ENCODE data around the gene HSD11B1. TPM values are rescaled to one million over a fixed set of nuclear protein-coding genes. Genes with fewer than 3 reads are reported as not detected.
"Not testable (repeated sequence)": the region's sequence is repeated elsewhere in the genome, so short reads cannot be mapped to it uniquely, and the experiment has no call there.

The HSD11B1 gene
- total and polyA plus RNA-seq, 2 donors, result 1.2 to 12.5 TPM

DNA sequence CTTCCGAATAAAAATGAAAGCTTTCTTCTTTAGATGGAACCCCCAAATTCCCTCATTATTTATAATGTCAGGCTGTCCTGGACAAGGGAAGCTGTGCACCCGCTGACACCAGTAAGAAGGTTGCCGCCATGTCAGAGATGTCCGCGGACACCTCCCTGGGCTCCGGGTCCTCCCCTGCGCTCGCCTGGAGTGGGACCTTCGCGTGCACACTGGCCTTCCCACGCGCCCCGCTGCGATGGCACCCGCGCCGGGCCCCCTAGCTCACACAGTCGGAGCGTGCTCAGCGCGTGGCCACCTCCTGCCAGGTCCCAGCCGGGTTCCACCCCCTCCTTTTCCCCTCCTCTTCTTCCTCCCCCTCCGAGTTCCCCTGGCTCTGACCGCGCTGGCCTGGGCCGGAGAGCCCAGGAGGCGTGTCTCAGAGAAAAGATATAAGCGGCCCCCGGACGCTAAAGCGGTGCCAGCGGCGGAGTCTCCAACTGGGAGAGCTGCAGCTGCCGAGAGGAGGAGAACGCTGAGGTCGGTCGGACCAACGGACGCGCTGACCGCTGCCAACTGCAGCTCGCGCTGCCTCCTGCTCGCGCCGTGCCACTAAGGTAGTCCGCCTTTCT is 29.6 kb upstream of the HSD11B1 start, which contains the start of gene G0S2:
TSS of gene G0S2 (plus strand) at position 456 of the 608 bp plus-strand sequence. CDS start 273 bp downstream, outside the sequence.
- peak within 1 kb of the TSS; percentile 44 for H3K4me3 ChIP-seq (ENCODE audit: low read depth, low read length)
- H3K27ac ChIP-seq (ENCODE audit: low read depth), result no peak within 1 kb of the TSS
- H3K4me1 ChIP-seq (ENCODE audit: insufficient read depth), result peaks cover 2% of the 10 kb centered on the region
- WGBS, result 3% methylated on average over 47 of the region's 47 CpGs
- H3K36me3 ChIP-seq (ENCODE audit: insufficient read depth), result no peaks in the 10 kb centered on the region
- DNase-seq (ENCODE audit: extremely low spot score), result no peak

DNA sequence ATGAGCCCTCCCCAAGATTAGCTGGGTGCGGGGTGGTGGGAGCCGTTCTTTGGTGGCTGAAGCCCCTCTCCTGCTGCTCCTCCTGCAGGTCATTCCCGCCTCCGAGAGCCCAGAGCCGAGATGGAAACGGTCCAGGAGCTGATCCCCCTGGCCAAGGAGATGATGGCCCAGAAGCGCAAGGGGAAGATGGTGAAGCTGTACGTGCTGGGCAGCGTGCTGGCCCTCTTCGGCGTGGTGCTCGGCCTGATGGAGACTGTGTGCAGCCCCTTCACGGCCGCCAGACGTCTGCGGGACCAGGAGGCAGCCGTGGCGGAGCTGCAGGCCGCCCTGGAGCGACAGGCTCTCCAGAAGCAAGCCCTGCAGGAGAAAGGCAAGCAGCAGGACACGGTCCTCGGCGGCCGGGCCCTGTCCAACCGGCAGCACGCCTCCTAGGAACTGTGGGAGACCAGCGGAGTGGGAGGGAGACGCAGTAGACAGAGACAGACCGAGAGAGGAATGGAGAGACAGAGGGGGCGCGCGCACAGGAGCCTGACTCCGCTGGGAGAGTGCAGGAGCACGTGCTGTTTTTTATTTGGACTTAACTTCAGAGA is 29.0 kb upstream of the HSD11B1 start:
- no peak overlapping the region for H3K27ac ChIP-seq (ENCODE audit: low read depth)
- H3K4me3 ChIP-seq (ENCODE audit: low read depth, low read length), result peak overlapping the region; percentile 44
- WGBS, result 3% methylated on average over 34 of the region's 34 CpGs
- no peak for DNase-seq (ENCODE audit: extremely low spot score)
- peaks cover 2% of the 10 kb centered on the region for H3K4me1 ChIP-seq (ENCODE audit: insufficient read depth)
- H3K36me3 ChIP-seq (ENCODE audit: insufficient read depth), result no peaks in the 10 kb centered on the region

DNA sequence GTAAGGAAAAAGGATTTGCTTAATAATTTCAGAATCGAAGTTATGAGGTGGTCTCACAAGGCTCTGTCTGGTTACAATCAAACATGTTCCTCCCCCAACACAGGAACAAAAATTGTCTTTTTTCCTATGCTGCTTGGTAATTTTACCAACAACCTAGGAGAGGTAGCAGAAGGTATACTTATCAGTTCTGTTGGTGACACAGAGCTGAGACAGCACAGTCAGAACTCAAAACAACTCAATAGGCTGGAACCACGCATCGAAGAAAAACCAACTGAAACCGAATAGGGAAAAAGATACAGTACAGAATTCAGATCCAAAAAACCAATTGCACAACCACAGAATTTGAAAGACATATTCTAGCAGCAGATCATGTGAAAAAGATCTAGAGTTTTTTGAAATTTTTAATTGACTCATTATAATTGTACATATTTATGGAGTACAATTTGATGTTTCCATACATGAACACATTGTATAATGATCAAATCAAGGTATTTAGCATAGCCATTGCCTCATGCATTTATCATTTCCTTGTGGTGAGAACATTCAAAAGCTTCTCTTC is 25.6 kb upstream of the HSD11B1 start:
- Histone ChIP-seq H3K4me1 (ENCODE audit: insufficient read depth) (peaks cover 2% of the 10 kb centered on the region), H3K36me3 (ENCODE audit: insufficient read depth) (no peaks in the 10 kb centered on the region), H3K27ac (ENCODE audit: low read depth) (no peak overlapping the region), H3K4me3 (ENCODE audit: low read depth, low read length) (no peak overlapping the region)
- no peak for DNase-seq (ENCODE audit: extremely low spot score)
- WGBS, result 96% methylated on average over 4 of the region's 4 CpGs

DNA sequence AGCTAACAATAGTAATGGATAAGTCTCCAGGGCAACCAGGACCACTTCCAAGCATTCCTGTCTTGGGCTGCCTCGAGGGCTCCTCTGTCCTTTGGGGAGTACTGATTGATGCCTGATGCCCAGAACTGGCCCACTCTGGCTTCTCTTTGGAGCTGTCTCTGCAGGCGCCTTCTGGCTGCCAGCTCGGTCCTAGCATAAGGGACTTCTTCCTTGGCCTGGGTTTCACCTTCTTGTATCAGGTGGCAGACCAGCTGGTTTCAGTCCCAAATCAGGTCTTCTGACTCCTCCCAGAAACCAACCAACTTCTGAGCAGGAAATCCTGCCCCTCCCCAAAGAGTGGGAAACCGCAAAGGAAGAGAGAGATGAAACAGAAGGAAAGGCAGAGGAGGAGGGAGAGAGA is 18.8 kb upstream of the HSD11B1 start:
- Histone ChIP-seq H3K36me3 (ENCODE audit: insufficient read depth) (no peaks in the 10 kb centered on the region), H3K27ac (ENCODE audit: low read depth) (no peak overlapping the region), H3K4me1 (ENCODE audit: insufficient read depth) (peaks cover 1% of the 10 kb centered on the region), H3K4me3 (ENCODE audit: low read depth, low read length) (no peak overlapping the region)
- WGBS, result 67% methylated on average over 4 of the region's 4 CpGs
- no peak for DNase-seq (ENCODE audit: extremely low spot score)

DNA sequence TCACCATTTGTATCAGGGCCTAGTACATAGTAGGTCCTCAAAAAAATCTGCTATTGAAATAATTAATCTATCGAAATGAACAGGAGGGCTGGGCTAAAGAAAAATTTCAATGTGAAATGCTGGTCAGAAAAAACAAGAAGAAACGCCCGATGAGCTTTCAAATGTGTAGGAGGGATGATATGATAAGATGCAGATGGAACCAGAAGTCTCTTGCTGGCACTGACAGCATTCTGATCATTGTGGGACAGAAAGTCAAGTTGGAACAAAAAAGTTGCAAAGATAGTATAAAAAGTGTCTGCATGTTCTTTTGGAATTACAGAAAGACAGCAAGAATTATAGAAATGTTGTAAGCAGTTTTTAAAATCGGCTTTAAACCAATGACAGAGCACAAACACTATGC is 18.3 kb upstream of the HSD11B1 start:
- Histone ChIP-seq H3K27ac (ENCODE audit: low read depth) (no peak overlapping the region), H3K36me3 (ENCODE audit: insufficient read depth) (no peaks in the 10 kb centered on the region), H3K4me3 (ENCODE audit: low read depth, low read length) (no peak overlapping the region), H3K4me1 (ENCODE audit: insufficient read depth) (peaks cover 1% of the 10 kb centered on the region)
- DNase-seq (ENCODE audit: extremely low spot score), result no peak
- 37% methylated on average over 4 of the region's 4 CpGs for whole genome bisulfite sequencing

DNA sequence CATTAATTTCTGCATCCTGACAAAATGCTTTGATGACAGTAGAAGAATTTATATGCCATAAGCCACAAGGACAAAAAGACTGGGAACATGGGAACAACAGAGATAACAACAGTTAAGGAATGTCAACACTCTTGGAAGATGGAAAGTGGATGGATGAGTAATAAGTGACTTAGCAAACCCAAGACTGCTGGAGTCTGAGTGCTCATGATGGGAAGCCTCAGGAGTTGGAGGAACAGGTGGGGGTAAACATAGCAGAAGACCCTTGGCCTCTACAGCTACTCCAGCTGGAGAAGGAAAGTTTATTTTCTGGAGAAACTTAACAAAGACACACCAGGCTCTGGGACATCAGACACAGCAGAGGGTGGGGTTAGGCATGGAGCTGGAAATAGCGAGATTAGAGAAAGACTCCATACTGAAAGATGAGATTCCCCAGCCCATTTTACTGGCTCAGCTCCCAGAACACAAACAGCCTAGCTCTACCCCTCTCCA is 15.9 kb upstream of the HSD11B1 start:
- no peak for DNase-seq (ENCODE audit: extremely low spot score)
- H3K4me3 ChIP-seq (ENCODE audit: low read depth, low read length), result no peak overlapping the region
- no peaks in the 10 kb centered on the region for H3K36me3 ChIP-seq (ENCODE audit: insufficient read depth)
- H3K4me1 ChIP-seq (ENCODE audit: insufficient read depth), result peaks cover 1% of the 10 kb centered on the region
- 38% methylated on average over 1 of the region's 1 CpG for WGBS
- H3K27ac ChIP-seq (ENCODE audit: low read depth), result no peak overlapping the region

DNA sequence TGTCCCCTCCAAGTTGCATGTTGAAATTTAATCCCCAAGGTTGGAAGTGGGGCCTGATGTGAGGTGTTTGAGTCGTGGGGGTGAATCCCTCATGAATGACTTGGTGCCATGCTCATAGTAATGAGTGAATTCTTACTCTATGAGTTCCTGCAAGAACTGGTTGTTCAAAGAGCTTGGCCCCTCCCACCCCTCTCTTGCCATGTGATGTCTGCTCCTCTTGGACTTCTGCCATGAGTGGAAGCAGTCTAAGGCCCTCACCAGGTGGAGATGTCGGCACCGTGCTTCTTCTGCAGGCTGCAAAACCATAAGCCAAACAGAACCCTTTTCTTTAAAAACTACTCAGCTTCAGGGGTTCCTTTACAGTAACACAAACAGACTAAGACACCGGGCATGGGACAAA is 15.2 kb upstream of the HSD11B1 start:
- H3K36me3 ChIP-seq (ENCODE audit: insufficient read depth), result no peaks in the 10 kb centered on the region
- H3K27ac ChIP-seq (ENCODE audit: low read depth), result no peak overlapping the region
- 44% methylated on average over 4 of the region's 4 CpGs for WGBS
- peaks cover 1% of the 10 kb centered on the region for H3K4me1 ChIP-seq (ENCODE audit: insufficient read depth)
- no peak for DNase-seq (ENCODE audit: extremely low spot score)
- no peak overlapping the region for H3K4me3 ChIP-seq (ENCODE audit: low read depth, low read length)

DNA sequence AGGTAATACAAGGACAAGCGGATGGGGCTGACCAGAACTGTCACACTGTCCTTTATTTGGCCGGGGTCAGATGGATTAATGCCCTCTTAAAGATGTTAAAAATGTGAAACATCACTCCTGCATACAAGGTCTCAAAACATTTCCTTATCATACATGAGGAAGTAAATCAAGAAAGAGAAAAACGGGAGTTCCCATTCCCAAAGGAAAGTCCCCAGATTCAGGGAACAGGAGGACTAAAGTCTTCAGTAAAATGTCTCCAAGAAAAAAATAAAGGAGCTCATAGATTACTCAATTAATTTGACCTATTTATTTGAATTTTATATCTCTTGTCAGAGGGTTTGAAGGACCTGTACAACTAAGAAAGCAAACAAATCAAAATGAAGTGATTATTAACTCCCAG is 13.4 kb upstream of the HSD11B1 start:
- Histone ChIP-seq H3K4me1 (ENCODE audit: insufficient read depth) (peaks cover 1% of the 10 kb centered on the region), H3K4me3 (ENCODE audit: low read depth, low read length) (no peak overlapping the region), H3K36me3 (ENCODE audit: insufficient read depth) (no peaks in the 10 kb centered on the region), H3K27ac (ENCODE audit: low read depth) (no peak overlapping the region)
- WGBS, result 78% methylated on average over 3 of the region's 3 CpGs
- no peak for DNase-seq (ENCODE audit: extremely low spot score)

DNA sequence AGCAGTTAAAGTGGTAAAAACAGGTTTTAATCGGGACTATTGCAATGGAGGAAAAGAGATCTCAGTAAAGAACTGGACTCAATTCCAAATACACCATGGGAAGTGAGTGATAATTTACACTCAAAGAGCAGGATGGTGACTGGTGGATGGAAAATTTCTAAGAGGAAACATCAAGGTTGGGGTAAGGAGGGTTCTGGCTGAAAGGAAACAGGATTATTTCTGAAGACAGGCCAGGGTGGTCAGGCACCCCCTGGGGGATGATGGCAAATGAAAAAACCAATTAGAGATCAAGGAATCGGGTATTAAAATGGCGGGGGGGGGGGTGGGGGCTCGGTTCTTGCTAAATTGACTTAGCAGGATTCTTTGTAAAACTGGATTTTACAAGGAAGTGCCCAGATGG is 12.3 kb upstream of the HSD11B1 start:
- no peak for DNase-seq (ENCODE audit: extremely low spot score)
- 59% methylated on average over 4 of the region's 4 CpGs for WGBS
- peak overlapping the region; percentile 45 for H3K27ac ChIP-seq (ENCODE audit: low read depth)
- peaks cover 1% of the 10 kb centered on the region for H3K4me1 ChIP-seq (ENCODE audit: insufficient read depth)
- no peak overlapping the region for H3K4me3 ChIP-seq (ENCODE audit: low read depth, low read length)
- H3K36me3 ChIP-seq (ENCODE audit: insufficient read depth), result no peaks in the 10 kb centered on the region

DNA sequence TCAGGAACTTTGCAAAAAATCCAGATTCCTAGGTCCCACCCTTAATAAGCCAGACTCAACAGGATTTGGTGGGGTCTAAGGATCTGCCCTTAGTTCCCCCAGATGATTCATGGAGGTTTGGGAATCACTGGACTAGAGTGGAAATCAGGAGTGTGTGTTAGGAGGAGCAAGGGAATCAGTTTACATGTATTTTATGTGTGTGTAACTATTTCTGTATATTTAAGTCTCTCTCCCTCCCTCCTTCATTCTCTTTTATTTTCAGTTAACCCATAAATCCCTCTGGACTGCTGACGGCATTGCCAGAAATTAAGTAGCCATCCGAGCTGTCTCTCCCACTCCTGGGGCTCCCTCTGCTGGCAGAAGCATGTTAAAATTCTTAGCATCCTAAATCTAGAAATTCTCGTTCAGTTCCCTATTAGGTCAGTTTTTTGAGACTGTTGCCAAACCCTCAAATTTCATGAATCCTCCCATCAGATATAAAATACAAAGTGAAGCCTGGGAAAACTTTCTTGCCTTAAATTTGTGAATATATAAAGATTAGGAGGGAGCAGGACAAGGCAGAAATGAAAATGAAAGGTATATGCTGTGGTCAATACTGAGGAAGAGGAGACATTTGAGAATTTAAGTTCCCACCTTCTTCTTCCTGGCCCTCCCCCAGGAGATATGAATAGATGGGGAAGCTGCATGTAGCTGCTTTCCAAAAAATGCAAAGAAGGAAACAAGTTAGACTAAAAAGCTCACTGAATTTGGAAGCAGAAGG is 11.7 kb upstream of the HSD11B1 start:
- 1% methylated on average over 3 of the region's 3 CpGs for WGBS
- Histone ChIP-seq H3K36me3 (ENCODE audit: insufficient read depth) (no peaks in the 10 kb centered on the region), H3K4me3 (ENCODE audit: low read depth, low read length) (no peak overlapping the region), H3K27ac (ENCODE audit: low read depth) (no peak overlapping the region), H3K4me1 (ENCODE audit: insufficient read depth) (peaks cover 1% of the 10 kb centered on the region)
- peak; percentile 64 for DNase-seq (ENCODE audit: extremely low spot score)

DNA sequence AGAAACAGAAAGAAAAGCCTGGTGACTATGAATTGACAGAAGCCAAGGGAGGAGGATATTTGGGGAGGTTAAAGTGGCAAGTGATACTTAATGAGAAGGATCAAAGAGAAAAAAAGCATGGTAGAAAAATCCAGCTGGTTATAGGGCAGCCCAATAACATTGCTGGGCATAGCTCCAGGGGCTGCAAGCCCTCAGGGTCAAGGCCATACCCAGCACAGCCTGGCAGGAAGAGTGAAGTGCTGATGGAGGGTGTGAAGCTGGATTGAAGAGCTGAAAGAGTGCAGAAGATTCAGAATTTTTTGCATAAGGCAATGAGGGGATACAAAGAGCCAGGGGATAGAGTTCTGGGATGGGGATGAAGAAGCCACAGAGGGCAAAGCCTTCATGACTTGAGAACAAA is 8.0 kb upstream of the HSD11B1 start:
- DNase-seq (ENCODE audit: extremely low spot score), result no peak
- H3K4me3 ChIP-seq (ENCODE audit: low read depth, low read length), result no peak overlapping the region
- H3K4me1 ChIP-seq (ENCODE audit: insufficient read depth), result no peaks in the 10 kb centered on the region
- H3K27ac ChIP-seq (ENCODE audit: low read depth), result no peak overlapping the region
- no peaks in the 10 kb centered on the region for H3K36me3 ChIP-seq (ENCODE audit: insufficient read depth)

DNA sequence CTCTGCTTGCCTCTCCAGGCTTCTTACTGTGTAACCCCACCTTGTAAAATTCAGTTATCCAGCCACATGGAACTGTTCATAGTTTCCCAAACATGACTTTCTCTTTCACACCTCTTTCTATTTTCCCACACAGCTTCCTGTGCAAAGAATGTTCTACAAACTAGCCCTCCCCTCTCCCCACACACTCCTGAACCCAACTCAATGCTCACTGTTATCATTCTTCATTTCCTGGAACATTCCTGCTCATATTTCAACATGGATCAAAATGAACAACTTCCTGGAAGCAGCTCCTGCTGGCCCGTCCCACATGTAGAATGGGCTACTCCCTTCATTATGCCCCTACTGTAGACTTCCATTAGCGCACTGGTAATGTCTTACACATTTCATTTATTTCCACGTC is 7.5 kb upstream of the HSD11B1 start:
- DNase-seq (ENCODE audit: extremely low spot score), result no peak
- no peaks in the 10 kb centered on the region for H3K36me3 ChIP-seq (ENCODE audit: insufficient read depth)
- no peak overlapping the region for H3K4me3 ChIP-seq (ENCODE audit: low read depth, low read length)
- 88% methylated on average over 3 of the region's 3 CpGs for WGBS
- no peaks in the 10 kb centered on the region for H3K4me1 ChIP-seq (ENCODE audit: insufficient read depth)
- no peak overlapping the region for H3K27ac ChIP-seq (ENCODE audit: low read depth)

DNA sequence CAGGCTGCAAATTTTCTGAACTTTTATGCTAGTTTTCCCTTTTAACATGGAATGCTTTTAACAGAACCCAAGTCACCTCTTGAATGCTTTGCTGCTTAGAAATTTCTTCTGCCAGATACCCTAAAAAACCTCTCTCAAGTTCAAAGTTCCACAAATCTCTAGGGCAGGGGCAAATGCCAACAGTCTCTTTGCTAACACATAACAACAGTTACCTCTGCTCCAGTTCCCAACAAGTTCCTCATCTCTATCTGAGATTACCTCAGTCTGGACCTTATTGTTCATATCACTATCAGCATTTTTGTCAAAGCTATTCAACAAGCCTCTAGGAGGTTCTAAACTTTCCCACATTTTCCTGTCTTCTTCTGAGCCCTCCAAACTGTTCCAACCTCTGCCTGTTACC is 4.0 kb upstream of the HSD11B1 start:
- H3K4me1 ChIP-seq (ENCODE audit: insufficient read depth); DNase-seq (ENCODE audit: extremely low spot score); H3K27ac ChIP-seq (ENCODE audit: low read depth); H3K36me3 ChIP-seq (ENCODE audit: insufficient read depth); H3K4me3 ChIP-seq (ENCODE audit: low read depth, low read length): not testable (repeated sequence)

DNA sequence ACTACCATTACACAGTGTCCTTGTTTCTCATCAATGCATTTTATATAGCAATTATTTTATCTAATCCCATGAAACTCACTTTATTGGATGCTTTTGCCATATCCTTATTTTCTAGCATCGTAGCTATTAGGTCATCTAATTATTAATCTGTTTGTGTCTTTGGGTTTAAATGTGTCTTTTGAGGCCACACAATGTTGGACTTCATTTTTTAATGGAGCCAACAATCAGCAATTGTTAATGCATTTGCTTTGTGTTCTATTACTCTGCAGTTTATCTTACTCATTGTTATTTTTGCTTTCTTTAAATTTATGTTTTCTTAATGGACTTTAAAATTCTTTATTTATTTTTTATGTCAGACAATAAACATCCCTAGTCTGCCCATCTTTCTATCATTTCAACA is 1.8 kb upstream of the HSD11B1 start:
- no peak for DNase-seq (ENCODE audit: extremely low spot score)
- Histone ChIP-seq H3K4me3 (ENCODE audit: low read depth, low read length) (no peak overlapping the region), H3K27ac (ENCODE audit: low read depth) (no peak overlapping the region), H3K4me1 (ENCODE audit: insufficient read depth) (no peaks in the 10 kb centered on the region), H3K36me3 (ENCODE audit: insufficient read depth) (no peaks in the 10 kb centered on the region)
- WGBS, result 76% methylated on average over 1 of the region's 1 CpG
